ENCODE results near the gene ANKRD30B. TPM values are rescaled to one million over a fixed set of nuclear protein-coding genes. Genes with fewer than 3 reads are reported as not detected.
"Not testable (repeated sequence)": the region's sequence is repeated elsewhere in the genome, so short reads cannot be mapped to it uniquely, and the experiment has no call there.

ANKRD30B gene
- total RNA-seq, 1 donor from 2014 or later: 0.20 TPM

DNA sequence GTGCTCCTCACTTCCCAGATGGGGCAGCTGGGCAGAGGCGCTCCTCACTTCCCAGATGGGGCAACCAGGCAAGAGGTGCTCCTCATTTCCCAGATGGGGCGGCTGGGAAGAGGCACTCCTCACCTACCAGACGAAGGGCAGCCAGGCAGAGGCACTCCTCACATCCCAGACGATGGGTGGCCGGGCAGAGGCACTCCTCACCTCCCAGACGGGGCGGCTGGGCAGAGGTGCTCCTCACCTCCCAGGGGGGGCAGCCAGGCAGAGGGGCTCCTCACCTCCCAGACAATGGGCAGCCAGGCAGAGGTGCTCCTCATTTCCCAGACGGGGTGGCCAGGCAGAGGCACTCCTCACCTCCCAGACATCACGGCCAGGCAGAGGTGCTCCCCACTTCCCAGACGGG is 110.5 kb downstream of the ANKRD30B start:
- not testable (repeated sequence) for DNase-seq

GRCh38 chr18:14859995-14860394 is 112.0 kb downstream of the ANKRD30B start:
- DNase-seq: not testable (repeated sequence)

GRCh38 chr18:14866426-14866825 is 118.5 kb downstream of the ANKRD30B start:
- not testable (repeated sequence) for DNase-seq

GRCh38 chr18:14867988-14868387 is 120.0 kb downstream of the ANKRD30B start:
- not testable (repeated sequence) for DNase-seq

- not testable (repeated sequence) for DNase-seq
These were observed 120.9 kb downstream of the ANKRD30B start for GRCh38 chr18:14868825-14869224.

GRCh38 chr18:14878826-14879225 is 130.9 kb downstream of the ANKRD30B start:
- not testable (repeated sequence) for DNase-seq

DNA sequence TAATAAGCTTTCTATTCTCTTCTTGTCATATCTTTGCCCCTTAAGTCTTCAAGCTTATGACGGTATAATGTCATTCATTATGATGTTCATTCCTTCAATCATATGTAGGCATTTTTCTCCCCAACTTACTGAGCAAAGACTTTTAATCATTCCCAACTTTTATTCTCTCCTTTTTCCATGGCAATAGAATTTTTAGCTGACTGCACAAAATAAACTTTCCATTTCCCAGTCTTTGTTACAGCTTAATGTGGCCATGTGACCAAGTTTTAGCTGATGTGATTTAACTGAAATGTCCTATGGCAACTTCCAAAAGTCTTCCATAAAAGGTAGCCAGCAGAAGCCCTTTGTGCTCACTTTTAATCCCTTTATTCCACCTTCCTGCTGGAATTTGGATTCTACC is 152.5 kb downstream of the ANKRD30B start:
- DNase-seq: no peak

Small RNAs within 50 kb of the gene (small RNA-seq; reads per million reads assigned to genes)
- not detected for gene MIR3156-2 (ENCODE audit: low replicate concordance)
- not detected for gene RNU6-1210P (ENCODE audit: low replicate concordance)

Other genes with a start within 250 kb of the ANKRD30B start
- gene POTEC, start 204.6 kb upstream of the ANKRD30B start, total RNA-seq: not detected

Data from skin of body (tissue), 3 donors.